WTC11 (cell line): Measurements from ENCODE around the gene CACNA1D.

ENCODE experiments used
- ARID4B ChIP-seq: sonication (generic); formaldehyde crosslinking; IDR thresholded peaks from 2 replicates; pipeline ENCODE4 v1.8.0; 2023; ENCODE audit warnings: missing genetic modification reagents, mild to moderate bottlenecking, borderline replicate concordance
- ATF3 ChIP-seq: sonication (generic); formaldehyde crosslinking; conservative IDR thresholded peaks from 2 replicates; pipeline ENCODE4 v1.8.1; 2022; ENCODE audit warnings: mild to moderate bottlenecking, missing genetic modification reagents
- CREM ChIP-seq: sonication (generic); formaldehyde crosslinking; IDR thresholded peaks from 2 replicates; pipeline ENCODE4 v1.8.1; 2022; ENCODE audit warnings: mild to moderate bottlenecking, missing genetic modification reagents, moderate library complexity
- KAT7 ChIP-seq: sonication (generic); formaldehyde crosslinking; IDR thresholded peaks from 2 replicates; pipeline ENCODE4 v1.8.1; 2023; ENCODE audit warnings: missing genetic modification reagents, mild to moderate bottlenecking, borderline replicate concordance
- NFYB ChIP-seq: sonication (generic); formaldehyde crosslinking; conservative IDR thresholded peaks from 2 replicates; pipeline ENCODE4 v1.8.0; 2022; ENCODE audit warnings: low read depth, missing genetic modification reagents
- TEAD4 ChIP-seq: sonication (generic); formaldehyde crosslinking; IDR thresholded peaks from 2 replicates; pipeline ENCODE4 v1.8.0; 2022; ENCODE audit warnings: mild to moderate bottlenecking, missing genetic modification reagents
- TF ChIP-seq, protein P1 (sequence below): fragments of 200-600 bp; IDR thresholded peaks from 2 replicates; pipeline ENCODE4 v1.8.0; 2022; ENCODE audit warnings: antibody characterized with exemption
- TF ChIP-seq, protein P2 (sequence below): sonication (generic); formaldehyde crosslinking; IDR thresholded peaks from 2 replicates; pipeline ENCODE4 v1.8.1; 2023; ENCODE audit warnings: mild to moderate bottlenecking, moderate library complexity, missing genetic modification reagents

- TF ChIP-seq KAT7 (CRISPR knock-in tag) (no peak), TEAD4 (CRISPR knock-in tag) (no peak), ATF3 (no peak), NFYB (CRISPR knock-in tag) (no peak), ARID4B (no peak), CREM (CRISPR knock-in tag) (no peak)
- TF ChIP-seq, protein P1, sequence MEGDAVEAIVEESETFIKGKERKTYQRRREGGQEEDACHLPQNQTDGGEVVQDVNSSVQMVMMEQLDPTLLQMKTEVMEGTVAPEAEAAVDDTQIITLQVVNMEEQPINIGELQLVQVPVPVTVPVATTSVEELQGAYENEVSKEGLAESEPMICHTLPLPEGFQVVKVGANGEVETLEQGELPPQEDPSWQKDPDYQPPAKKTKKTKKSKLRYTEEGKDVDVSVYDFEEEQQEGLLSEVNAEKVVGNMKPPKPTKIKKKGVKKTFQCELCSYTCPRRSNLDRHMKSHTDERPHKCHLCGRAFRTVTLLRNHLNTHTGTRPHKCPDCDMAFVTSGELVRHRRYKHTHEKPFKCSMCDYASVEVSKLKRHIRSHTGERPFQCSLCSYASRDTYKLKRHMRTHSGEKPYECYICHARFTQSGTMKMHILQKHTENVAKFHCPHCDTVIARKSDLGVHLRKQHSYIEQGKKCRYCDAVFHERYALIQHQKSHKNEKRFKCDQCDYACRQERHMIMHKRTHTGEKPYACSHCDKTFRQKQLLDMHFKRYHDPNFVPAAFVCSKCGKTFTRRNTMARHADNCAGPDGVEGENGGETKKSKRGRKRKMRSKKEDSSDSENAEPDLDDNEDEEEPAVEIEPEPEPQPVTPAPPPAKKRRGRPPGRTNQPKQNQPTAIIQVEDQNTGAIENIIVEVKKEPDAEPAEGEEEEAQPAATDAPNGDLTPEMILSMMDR = no peak
- TF ChIP-seq, protein P2, sequence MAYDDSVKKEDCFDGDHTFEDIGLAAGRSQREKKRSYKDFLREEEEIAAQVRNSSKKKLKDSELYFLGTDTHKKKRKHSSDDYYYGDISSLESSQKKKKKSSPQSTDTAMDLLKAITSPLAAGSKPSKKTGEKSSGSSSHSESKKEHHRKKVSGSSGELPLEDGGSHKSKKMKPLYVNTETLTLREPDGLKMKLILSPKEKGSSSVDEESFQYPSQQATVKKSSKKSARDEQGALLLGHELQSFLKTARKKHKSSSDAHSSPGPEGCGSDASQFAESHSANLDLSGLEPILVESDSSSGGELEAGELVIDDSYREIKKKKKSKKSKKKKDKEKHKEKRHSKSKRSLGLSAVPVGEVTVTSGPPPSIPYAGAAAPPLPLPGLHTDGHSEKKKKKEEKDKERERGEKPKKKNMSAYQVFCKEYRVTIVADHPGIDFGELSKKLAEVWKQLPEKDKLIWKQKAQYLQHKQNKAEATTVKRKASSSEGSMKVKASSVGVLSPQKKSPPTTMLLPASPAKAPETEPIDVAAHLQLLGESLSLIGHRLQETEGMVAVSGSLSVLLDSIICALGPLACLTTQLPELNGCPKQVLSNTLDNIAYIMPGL (CRISPR knock-in tag) = no peak
Observed at GRCh38 chr3:53577506-53577905, 83.1 kb downstream of the CACNA1D start.
